RWPE1 (cell line): ENCODE results near the gene CIAPIN1.

ENCODE experiments used
- CTCF ChIA-PET: fragments of 350-600 bp; sonication (Branson Sonifier 250); formaldehyde crosslinking; extraction: SDS; loops from one replicate; lab custom pipeline; 2021; lab: Yijun Ruan, JAX
- POLR2A ChIA-PET: fragments of 400-600 bp; formaldehyde crosslinking; extraction: SDS; loops from one replicate; lab custom pipeline; 2020; ENCODE audit warnings: antibody characterized with exemption; ENCODE audit not compliant: low non-redundant PET; lab: Yijun Ruan, JAX
- DNase-seq: peaks from one replicate; pipeline ENCODE4 v3.0.0; 2012; ENCODE audit warnings: low spot score
- H3K27ac ChIP-seq: fragments of 450-650 bp; 2 replicates; pipeline ENCODE4 v1.5.1; 2017
- CTCF ChIP-seq: fragments of 450-650 bp; conservative IDR thresholded peaks from 2 replicates; pipeline ENCODE4 v1.5.1; 2017; ENCODE audit warnings: low read depth, mild to moderate bottlenecking

The CIAPIN1 gene

GRCh38 chr16:57387598-57388354 is 59.4 kb downstream of the CIAPIN1 start:
- CTCF ChIA-PET = no interaction called here
- no peak for TF ChIP-seq CTCF
- no peak for DNase-seq
- POLR2A ChIA-PET = no interaction called here
- no peak overlapping the region for H3K27ac ChIP-seq

- H3K27ac ChIP-seq = no peak overlapping the region
- POLR2A ChIA-PET = no interaction called here
- no peak for TF ChIP-seq CTCF
- DNase-seq = no peak
- CTCF ChIA-PET = no interaction called here
These were observed 60.7 kb downstream of the CIAPIN1 start for GRCh38 chr16:57386381-57386951.

GRCh38 chr16:57385083-57385482 is 62.1 kb downstream of the CIAPIN1 start:
- no peak for TF ChIP-seq CTCF
- ChIA-PET POLR2A (no interaction called here), CTCF (interaction anchor here (1.1 kb wide), 1 partner anchor 32 kb away, joined by 4 read pairs; no protein-coding TSS in a partner anchor)
- no peak for DNase-seq
- H3K27ac ChIP-seq = no peak overlapping the region

- H3K27ac ChIP-seq = no peak overlapping the region; the same call in 1 of the 2 replicates
- ChIA-PET POLR2A (no interaction called here), CTCF (interaction anchor here (1.1 kb wide), 1 partner anchor 32 kb away, joined by 4 read pairs; no protein-coding TSS in a partner anchor)
- TF ChIP-seq CTCF = no peak
- DNase-seq = no peak
These were observed 62.7 kb downstream of the CIAPIN1 start for GRCh38 chr16:57384248-57385070.

- DNase-seq = peak; percentile 47
- no peak overlapping the region; the same call in 1 of the 2 replicates for H3K27ac ChIP-seq
- CTCF ChIA-PET = interaction anchor here (1.1 kb wide), 2 partner anchors 9 to 33 kb away, joined by 3 to 4 read pairs; no protein-coding TSS in a partner anchor
- TF ChIP-seq CTCF = no peak
- POLR2A ChIA-PET = no interaction called here
These were observed 63.6 kb downstream of the CIAPIN1 start for GRCh38 chr16:57383276-57384247.
